Endothelial cell (in vitro differentiated cells): ENCODE measurements around the gene MRPL21. TPM values are rescaled to one million over a fixed set of nuclear protein-coding genes. Genes with fewer than 3 reads are reported as not detected.

Source experiments
- DNase-seq: peaks from one replicate; pipeline ENCODE4 v3.0.0; 2021; ENCODE audit warnings: low spot score
- H3K27ac Mint-ChIP-seq: one replicate; pipeline ENCODE4 v1.8.0; 2021; ENCODE audit warnings: mixed read lengths, inconsistent platforms; ENCODE audit not compliant: unreplicated experiment
- H3K27me3 Mint-ChIP-seq: one replicate; pipeline ENCODE4 v1.8.0; 2021; ENCODE audit warnings: mild to moderate bottlenecking, moderate library complexity, mixed read lengths, inconsistent platforms; ENCODE audit not compliant: unreplicated experiment
- H3K36me3 Mint-ChIP-seq: one replicate; pipeline ENCODE4 v1.8.0; 2021; ENCODE audit warnings: mild to moderate bottlenecking, low read depth, mixed read lengths, inconsistent platforms; ENCODE audit not compliant: unreplicated experiment
- H3K4me1 Mint-ChIP-seq: one replicate; pipeline ENCODE4 v1.8.0; 2021; ENCODE audit warnings: mild to moderate bottlenecking, mixed read lengths, inconsistent platforms; ENCODE audit not compliant: unreplicated experiment
- H3K4me3 Mint-ChIP-seq: one replicate; pipeline ENCODE4 v1.8.0; 2021; ENCODE audit warnings: mild to moderate bottlenecking, mixed read lengths, inconsistent platforms; ENCODE audit not compliant: unreplicated experiment
- H3K9me3 Mint-ChIP-seq: one replicate; pipeline ENCODE4 v1.8.0; 2021; ENCODE audit warnings: mixed read lengths, inconsistent platforms; ENCODE audit not compliant: unreplicated experiment
- total RNA-seq: library from RNA; stranded (reverse); fragmentation: NEBNext Ultra II Directional; extraction: Animal tissue kit (Norgen Biotek cat#: 25700); gene quantifications from one replicate; pipeline ENCODE4 v1.2.1, GENCODE V29; 2021; ENCODE audit not compliant: unreplicated experiment
- TF ChIP-seq, protein P1 (sequence below): fragments of 200-600 bp; sonication (generic); IDR thresholded peaks from one replicate; pipeline ENCODE4 v1.5.0; 2021; ENCODE audit warnings: antibody characterized with exemption; ENCODE audit not compliant: unreplicated experiment

The MRPL21 gene
- total RNA-seq, 1 donor from 2014 or later: 54.4 TPM

DNA sequence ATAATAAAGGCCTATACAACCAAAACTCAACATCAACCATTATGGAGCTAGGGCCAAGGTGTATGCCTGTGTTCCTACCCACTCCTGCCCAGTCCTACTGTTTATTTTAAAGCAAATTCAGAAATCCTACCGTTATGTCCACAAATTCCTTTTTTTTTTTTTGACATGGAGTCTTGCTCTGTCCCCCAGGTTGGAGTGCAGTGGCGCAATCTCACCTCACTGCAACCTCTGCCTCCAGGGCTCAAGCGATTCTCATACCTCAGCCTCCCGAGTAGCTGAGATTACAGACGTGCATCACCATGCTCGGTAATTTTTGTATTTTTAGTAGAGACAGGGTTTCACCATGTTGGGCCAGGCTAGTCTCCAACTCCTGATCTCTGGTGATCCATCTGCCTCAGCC, 58.8 kb downstream of the MRPL21 start:
- no peak overlapping the region for H3K27ac Mint-ChIP-seq
- no peak overlapping the region for H3K4me3 Mint-ChIP-seq
- H3K36me3 Mint-ChIP-seq: peaks cover 3% of the 10 kb centered on the region
- peaks cover 10% of the 10 kb centered on the region for H3K4me1 Mint-ChIP-seq
- no peak for DNase-seq
- no peaks in the 10 kb centered on the region for H3K9me3 Mint-ChIP-seq
- H3K27me3 Mint-ChIP-seq: peaks cover 18% of the 10 kb centered on the region
- TF ChIP-seq, protein P1, sequence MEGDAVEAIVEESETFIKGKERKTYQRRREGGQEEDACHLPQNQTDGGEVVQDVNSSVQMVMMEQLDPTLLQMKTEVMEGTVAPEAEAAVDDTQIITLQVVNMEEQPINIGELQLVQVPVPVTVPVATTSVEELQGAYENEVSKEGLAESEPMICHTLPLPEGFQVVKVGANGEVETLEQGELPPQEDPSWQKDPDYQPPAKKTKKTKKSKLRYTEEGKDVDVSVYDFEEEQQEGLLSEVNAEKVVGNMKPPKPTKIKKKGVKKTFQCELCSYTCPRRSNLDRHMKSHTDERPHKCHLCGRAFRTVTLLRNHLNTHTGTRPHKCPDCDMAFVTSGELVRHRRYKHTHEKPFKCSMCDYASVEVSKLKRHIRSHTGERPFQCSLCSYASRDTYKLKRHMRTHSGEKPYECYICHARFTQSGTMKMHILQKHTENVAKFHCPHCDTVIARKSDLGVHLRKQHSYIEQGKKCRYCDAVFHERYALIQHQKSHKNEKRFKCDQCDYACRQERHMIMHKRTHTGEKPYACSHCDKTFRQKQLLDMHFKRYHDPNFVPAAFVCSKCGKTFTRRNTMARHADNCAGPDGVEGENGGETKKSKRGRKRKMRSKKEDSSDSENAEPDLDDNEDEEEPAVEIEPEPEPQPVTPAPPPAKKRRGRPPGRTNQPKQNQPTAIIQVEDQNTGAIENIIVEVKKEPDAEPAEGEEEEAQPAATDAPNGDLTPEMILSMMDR: no peak

DNA sequence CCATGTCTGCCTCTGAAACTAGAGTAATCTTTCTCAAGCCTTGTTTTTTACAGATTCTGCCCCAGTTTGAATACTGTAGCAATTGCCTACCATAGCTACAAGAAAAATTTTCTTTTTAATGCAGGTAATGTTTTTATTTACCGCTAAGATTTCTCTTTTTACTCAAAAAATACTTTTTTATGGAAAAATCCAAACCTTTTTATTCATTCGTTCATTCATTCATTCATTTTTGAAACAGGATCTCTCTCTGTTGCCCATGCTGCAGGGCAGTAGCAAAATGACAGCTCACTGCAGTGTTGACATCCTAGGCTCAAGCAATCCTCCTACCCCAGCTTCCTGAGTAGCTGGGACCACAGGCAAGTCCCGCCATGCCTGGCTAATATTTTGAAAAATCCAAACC, 59.3 kb downstream of the MRPL21 start:
- TF ChIP-seq, protein P1: no peak
- H3K4me1 Mint-ChIP-seq: peaks cover 10% of the 10 kb centered on the region
- peaks cover 18% of the 10 kb centered on the region for H3K27me3 Mint-ChIP-seq
- H3K36me3 Mint-ChIP-seq: peaks cover 3% of the 10 kb centered on the region
- H3K4me3 Mint-ChIP-seq: no peak overlapping the region
- no peak for DNase-seq
- H3K9me3 Mint-ChIP-seq: no peaks in the 10 kb centered on the region
- no peak overlapping the region for H3K27ac Mint-ChIP-seq

DNA sequence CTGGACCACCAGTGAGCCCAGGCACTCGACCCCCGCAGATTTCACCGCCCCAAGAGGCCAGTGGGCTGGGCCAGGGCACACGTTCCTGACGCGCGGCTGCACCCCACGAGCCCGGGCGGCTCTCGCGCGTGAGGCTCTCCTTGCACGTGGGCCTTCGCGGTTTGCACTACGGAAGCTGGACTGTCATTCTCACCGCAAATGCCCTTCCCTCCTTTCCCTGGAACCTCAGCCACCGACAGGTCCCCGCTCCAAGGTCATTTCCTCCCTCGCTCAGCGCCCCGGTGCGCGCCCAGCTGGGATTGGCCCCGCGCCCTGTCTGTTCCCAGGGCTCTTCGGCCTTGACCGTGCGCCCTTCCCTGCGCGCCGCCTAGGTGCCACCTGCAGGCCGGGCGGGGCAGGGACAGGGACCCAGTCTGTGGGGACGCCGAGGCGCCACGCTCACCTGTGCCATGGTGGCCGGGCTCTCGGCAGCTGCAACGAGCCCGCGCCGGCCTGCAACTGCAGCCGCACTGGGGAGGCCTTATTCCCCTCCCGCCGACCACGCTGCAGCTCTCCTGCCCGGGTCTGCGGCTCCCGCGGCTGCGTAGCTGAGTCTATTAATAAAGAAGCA, 59.8 kb downstream of the MRPL21 start:
- Mint-ChIP-seq H3K36me3 (peaks cover 3% of the 10 kb centered on the region), H3K4me1 (peaks cover 10% of the 10 kb centered on the region), H3K27ac (no peak overlapping the region), H3K27me3 (peaks cover 14% of the 10 kb centered on the region), H3K4me3 (no peak overlapping the region), H3K9me3 (no peaks in the 10 kb centered on the region)
- TF ChIP-seq, protein P1: peak; percentile 39
- DNase-seq: peak; percentile 18

DNA sequence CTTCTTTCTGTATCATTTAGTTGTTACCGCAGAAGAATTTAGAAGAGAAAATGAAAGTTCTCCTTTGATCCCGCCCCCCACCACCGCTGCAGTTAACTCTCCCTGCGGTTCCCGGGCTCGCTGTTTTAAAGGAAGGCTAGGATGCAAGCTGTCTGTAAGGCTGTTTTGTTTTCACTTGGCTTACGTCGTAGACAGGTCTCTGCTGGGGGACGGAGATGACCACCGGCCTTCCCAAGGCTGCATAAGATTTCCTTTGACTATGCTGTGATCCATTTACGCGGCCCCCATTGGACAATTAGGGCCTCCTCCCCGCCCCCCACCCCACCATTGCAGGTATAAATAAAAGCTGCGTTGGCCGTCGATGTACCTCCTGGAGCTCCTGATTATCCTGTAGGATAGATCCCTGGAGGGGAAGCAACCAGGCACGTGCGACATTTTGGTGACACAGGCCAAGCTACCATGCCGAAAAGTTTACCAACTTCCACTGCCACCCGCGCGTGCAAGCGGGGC, 60.5 kb downstream of the MRPL21 start:
- TF ChIP-seq, protein P1: no peak
- Mint-ChIP-seq H3K27me3 (peaks cover 14% of the 10 kb centered on the region), H3K9me3 (no peaks in the 10 kb centered on the region), H3K4me3 (no peak overlapping the region), H3K4me1 (peaks cover 10% of the 10 kb centered on the region), H3K27ac (no peak overlapping the region), H3K36me3 (peaks cover 3% of the 10 kb centered on the region)
- DNase-seq: no peak

DNA sequence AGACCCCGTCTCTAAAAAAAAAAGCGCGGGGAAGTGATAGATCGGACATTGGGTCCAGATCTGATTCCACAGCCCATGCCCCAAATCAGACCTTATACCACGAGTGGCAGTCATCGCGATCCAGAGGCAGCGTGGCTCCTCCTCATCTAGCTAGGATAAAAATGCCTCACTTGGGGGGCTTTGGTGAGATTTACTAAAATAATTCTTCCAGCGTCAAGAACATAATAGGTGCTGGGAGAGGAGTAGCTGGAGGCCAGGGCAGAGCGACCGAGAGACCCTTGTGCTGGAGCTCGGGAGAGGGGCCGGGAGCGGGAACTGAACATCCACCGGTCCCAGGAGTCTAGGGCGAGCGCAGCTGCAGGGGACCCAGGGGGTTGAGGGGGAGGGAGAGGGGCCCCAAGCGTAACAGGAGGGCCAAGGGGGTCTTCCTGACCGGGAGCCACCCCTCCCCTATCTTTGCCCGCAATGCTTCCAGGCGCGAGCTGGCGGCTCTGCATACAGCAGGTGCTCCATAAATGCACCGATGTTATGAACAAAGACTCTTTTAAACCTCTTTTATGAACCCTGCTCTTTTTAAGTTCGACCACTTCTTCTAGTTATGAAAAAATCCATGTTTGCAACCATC, 61.1 kb downstream of the MRPL21 start:
- Mint-ChIP-seq H3K27ac (no peak overlapping the region), H3K4me3 (no peak overlapping the region), H3K36me3 (peaks cover 3% of the 10 kb centered on the region), H3K9me3 (no peaks in the 10 kb centered on the region), H3K4me1 (peaks cover 10% of the 10 kb centered on the region), H3K27me3 (peaks cover 14% of the 10 kb centered on the region)
- DNase-seq: no peak
- TF ChIP-seq, protein P1: no peak
